Renal cortex interstitium (tissue), 11 donors: Measurements from ENCODE around the gene TTC31. TPM values are rescaled to one million over a fixed set of nuclear protein-coding genes. Genes with fewer than 3 reads are reported as not detected.

Experiments used
- DNase-seq, 11 donors: peaks; one replicate each; pipeline ENCODE4 v3.0.0-alpha.2; 2013; ENCODE audit warnings: low read depth in 9 of 11, low spot score in 4 of 11; ENCODE audit errors: extremely low read depth in 1 of 11
- polyA plus RNA-seq, 3 donors: library from polyadenylated mRNA; unstranded; fragments of 120-200 nt; gene quantifications; one replicate each; pipeline ENCODE4 v1.2.1, GENCODE V29; 2013; ENCODE audit not compliant: insufficient read length in 3 of 3

TTC31 gene
- polyA plus RNA-seq, 3 donors: 26.5 to 35.3 (median 30.2) TPM

- DNase-seq: no peak
These were observed 16.5 kb downstream of the TTC31 start, which contains the start of gene LBX2 for GRCh38 chr2:74499267-74499939. TSS of gene LBX2 (minus strand) at chr2:74499603. CDS start at chr2:74499537, 66 bp downstream.

GRCh38 chr2:74499940-74500577, 17.2 kb downstream of the TTC31 start:
- no peak for DNase-seq

GRCh38 chr2:74500578-74500946, 17.7 kb downstream of the TTC31 start:
- no peak for DNase-seq

- DNase-seq: no peak
These were observed 18.6 kb downstream of the TTC31 start for GRCh38 chr2:74501335-74502071.

GRCh38 chr2:74502147-74502719, 19.4 kb downstream of the TTC31 start:
- DNase-seq: no peak

- DNase-seq: peak in 2 of 11 donors; percentile 71
These were observed 20.0 kb downstream of the TTC31 start for GRCh38 chr2:74502720-74503505.

GRCh38 chr2:74503506-74504475, 20.9 kb downstream of the TTC31 start:
- no peak for DNase-seq

GRCh38 chr2:74504591-74504990, 21.7 kb downstream of the TTC31 start:
- no peak for DNase-seq

GRCh38 chr2:74505448-74506246, 22.8 kb downstream of the TTC31 start:
- DNase-seq: no peak

GRCh38 chr2:74507145-74507925, 24.5 kb downstream of the TTC31 start, which contains the start of gene PCGF1:
TSS of gene PCGF1 (minus strand) at chr2:74507695. CDS start at chr2:74507668, 27 bp downstream.
- DNase-seq: peak; percentile 95 to 99 (median 99)

- DNase-seq: no peak
These were observed 25.1 kb downstream of the TTC31 start for GRCh38 chr2:74507926-74508520.

GRCh38 chr2:74510272-74510671, 27.4 kb downstream of the TTC31 start:
- DNase-seq: no peak

GRCh38 chr2:74511104-74511989, 28.5 kb downstream of the TTC31 start:
- no peak for DNase-seq

- no peak for DNase-seq
These were observed 30.1 kb downstream of the TTC31 start for GRCh38 chr2:74512744-74513604.
